Measurements from ENCODE around the gene TVP23A. TPM values are rescaled to one million over a fixed set of nuclear protein-coding genes. Genes with fewer than 3 reads are reported as not detected.
A peak's percentile ranks its signal among the peaks of the same experiment; 100 is the strongest.

Gene TVP23A
- polyA plus RNA-seq, 3 donors: 0.06 to 0.17 (median 0.08) TPM

DNA sequence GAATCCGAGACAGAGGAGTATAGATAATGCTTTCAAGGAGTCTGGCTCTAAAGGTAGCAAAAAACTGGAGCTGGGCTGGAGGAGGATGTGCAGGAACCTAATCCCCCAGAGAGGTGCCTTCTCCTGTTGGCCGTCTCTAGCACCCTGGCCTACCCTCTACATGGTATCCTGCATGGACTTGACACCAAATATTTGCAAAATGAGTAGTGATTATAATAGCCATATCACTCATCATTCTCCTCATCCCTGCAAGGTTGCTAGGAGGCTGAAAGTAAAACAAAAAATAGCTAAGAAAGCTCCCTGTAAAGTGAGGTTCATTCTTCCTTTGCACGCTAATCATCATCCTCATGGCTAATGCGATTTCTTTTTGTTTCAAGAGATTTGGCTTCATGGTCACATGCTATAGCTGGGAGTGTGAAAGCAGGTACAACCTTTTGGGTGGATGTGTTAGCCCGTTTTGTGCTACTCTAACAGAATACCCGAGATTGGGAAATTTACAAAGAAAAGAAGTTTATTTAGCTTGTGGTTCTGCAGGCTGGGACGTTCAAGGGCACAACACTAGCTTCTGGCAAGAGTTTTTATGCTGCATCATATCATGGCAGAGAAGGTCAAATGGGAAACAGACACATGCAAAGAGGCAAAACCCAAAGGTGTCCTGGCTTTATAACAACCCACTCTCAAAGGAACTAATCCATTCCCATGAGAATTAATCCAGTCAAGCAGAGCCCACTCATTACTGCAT is 31.3 kb upstream of the TVP23A start:
- peaks cover 79% of the 10 kb centered on the region for H3K4me1 Mint-ChIP-seq
- peaks cover 0 to 2% (median 0%) of the 10 kb centered on the region in 7 donors for H3K9me3 Mint-ChIP-seq
- Histone ChIP-seq H3K79me2 (ENCODE audit: insufficient read depth, low read length) (no peaks in the 10 kb centered on the region), H2AFZ (ENCODE audit: insufficient read depth, low read depth, low read length, poor library complexity, severe bottlenecking) (no peak overlapping the region), H3K9me3 (replicated peaks in 1 of 2; ENCODE audit: control insufficient read depth in 1 of 2, insufficient read depth in 1 of 2, low read length in 2 of 2) (no peaks in the 10 kb centered on the region), H3K4me3 (replicated peaks in 1 of 3; ENCODE audit: low read depth in 2 of 3, low read length in 3 of 3) (no peak overlapping the region), H3K9ac (ENCODE audit: insufficient read depth, low read length, poor library complexity, severe bottlenecking) (no peak overlapping the region), H3K27ac (ENCODE audit: low read depth in 1 of 2, low read length in 2 of 2) (no peak overlapping the region), H3K4me1 (ENCODE audit: control insufficient read depth in 1 of 2, insufficient read depth in 2 of 2, low read length in 2 of 2) (peaks cover 73 to 82% of the 10 kb centered on the region in 2 donors), H4K20me1 (ENCODE audit: insufficient read depth, low read length) (no peaks in the 10 kb centered on the region), H3K27me3 (ENCODE audit: control insufficient read depth in 2 of 2, insufficient read depth in 2 of 2, low read length in 2 of 2) (no peaks in the 10 kb centered on the region), H3K36me3 (replicated peaks in 1 of 2; ENCODE audit: control insufficient read depth in 1 of 2, insufficient read depth in 2 of 2, low read length in 2 of 2) (no peaks in the 10 kb centered on the region), H3K4me2 (replicated peaks; ENCODE audit: extremely low read depth, low read length, poor library complexity, severe bottlenecking) (no peak overlapping the region)
- TF ChIP-seq, protein P1, sequence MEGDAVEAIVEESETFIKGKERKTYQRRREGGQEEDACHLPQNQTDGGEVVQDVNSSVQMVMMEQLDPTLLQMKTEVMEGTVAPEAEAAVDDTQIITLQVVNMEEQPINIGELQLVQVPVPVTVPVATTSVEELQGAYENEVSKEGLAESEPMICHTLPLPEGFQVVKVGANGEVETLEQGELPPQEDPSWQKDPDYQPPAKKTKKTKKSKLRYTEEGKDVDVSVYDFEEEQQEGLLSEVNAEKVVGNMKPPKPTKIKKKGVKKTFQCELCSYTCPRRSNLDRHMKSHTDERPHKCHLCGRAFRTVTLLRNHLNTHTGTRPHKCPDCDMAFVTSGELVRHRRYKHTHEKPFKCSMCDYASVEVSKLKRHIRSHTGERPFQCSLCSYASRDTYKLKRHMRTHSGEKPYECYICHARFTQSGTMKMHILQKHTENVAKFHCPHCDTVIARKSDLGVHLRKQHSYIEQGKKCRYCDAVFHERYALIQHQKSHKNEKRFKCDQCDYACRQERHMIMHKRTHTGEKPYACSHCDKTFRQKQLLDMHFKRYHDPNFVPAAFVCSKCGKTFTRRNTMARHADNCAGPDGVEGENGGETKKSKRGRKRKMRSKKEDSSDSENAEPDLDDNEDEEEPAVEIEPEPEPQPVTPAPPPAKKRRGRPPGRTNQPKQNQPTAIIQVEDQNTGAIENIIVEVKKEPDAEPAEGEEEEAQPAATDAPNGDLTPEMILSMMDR (IDR thresholded peaks at IDR 0.05): no peak
- no peaks in the 10 kb centered on the region for H3K36me3 Mint-ChIP-seq
- peak overlapping the region in 1 of 7 donors; percentile 77 for H3K27ac Mint-ChIP-seq
- peaks cover 0 to 4% (median 1%) of the 10 kb centered on the region in 3 donors for H3K27me3 Mint-ChIP-seq (ENCODE audit: low read depth in 3 of 3)
- 78% methylated on average over 4 of the region's 7 CpGs for WGBS (ENCODE audit: insufficient coverage)
- no peak for DNase-seq
- H3K4me3 Mint-ChIP-seq: no peak overlapping the region
- intact Hi-C loops (cut with micrococcal nuclease): no loop called here

DNA sequence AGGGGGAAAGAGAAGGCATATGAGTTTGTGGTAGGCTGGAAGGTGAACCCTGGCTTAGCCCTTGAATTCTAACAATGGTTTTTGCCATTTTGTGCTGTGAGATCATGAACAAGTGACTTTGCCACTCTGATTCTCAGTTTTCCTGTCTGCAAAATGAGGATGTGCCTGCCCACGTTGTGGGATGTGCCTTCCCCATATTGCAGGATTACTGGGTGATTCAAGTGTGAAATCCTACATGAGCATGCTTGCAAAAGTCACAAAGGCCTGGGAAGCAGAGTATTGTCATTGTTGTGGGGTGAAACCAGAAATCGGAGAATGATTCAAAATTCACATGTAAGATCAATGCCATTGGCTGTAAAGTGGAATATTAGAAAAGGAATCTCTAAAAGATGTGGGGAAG is 28.6 kb upstream of the TVP23A start:
- peak in 2 of 3 donors; percentile 49 to 77 for DNase-seq
- Histone ChIP-seq H3K9me3 (replicated peaks in 1 of 2; ENCODE audit: control insufficient read depth in 1 of 2, insufficient read depth in 1 of 2, low read length in 2 of 2) (no peaks in the 10 kb centered on the region), H3K4me2 (replicated peaks; ENCODE audit: extremely low read depth, low read length, poor library complexity, severe bottlenecking) (peak overlapping the region; percentile 73), H3K4me3 (replicated peaks in 1 of 3; ENCODE audit: low read depth in 2 of 3, low read length in 3 of 3) (peak overlapping the region in 1 of 3 experiments; percentile 66), H4K20me1 (ENCODE audit: insufficient read depth, low read length) (no peaks in the 10 kb centered on the region), H3K79me2 (ENCODE audit: insufficient read depth, low read length) (no peaks in the 10 kb centered on the region), H3K27me3 (ENCODE audit: control insufficient read depth in 2 of 2, insufficient read depth in 2 of 2, low read length in 2 of 2) (no peaks in the 10 kb centered on the region), H3K9ac (ENCODE audit: insufficient read depth, low read length, poor library complexity, severe bottlenecking) (peak overlapping the region; percentile 9), H2AFZ (ENCODE audit: insufficient read depth, low read depth, low read length, poor library complexity, severe bottlenecking) (no peak overlapping the region), H3K27ac (ENCODE audit: low read depth in 1 of 2, low read length in 2 of 2) (peak overlapping the region; percentile 72 to 86), H3K4me1 (ENCODE audit: control insufficient read depth in 1 of 2, insufficient read depth in 2 of 2, low read length in 2 of 2) (peaks cover 85 to 92% of the 10 kb centered on the region in 2 donors), H3K36me3 (replicated peaks in 1 of 2; ENCODE audit: control insufficient read depth in 1 of 2, insufficient read depth in 2 of 2, low read length in 2 of 2) (no peaks in the 10 kb centered on the region)
- Mint-ChIP-seq H3K9me3 (peaks cover 0 to 2% (median 0%) of the 10 kb centered on the region in 7 donors), H3K27me3 (ENCODE audit: low read depth in 3 of 3) (peaks cover 0 to 7% (median 1%) of the 10 kb centered on the region in 3 donors), H3K36me3 (no peaks in the 10 kb centered on the region), H3K27ac (peak overlapping the region; percentile 82 to 96 (median 91)), H3K4me3 (peak overlapping the region; percentile 17 to 84), H3K4me1 (peaks cover 92% of the 10 kb centered on the region)
- 0% methylated on average over 2 of the region's 2 CpGs for WGBS (ENCODE audit: insufficient coverage)
- TF ChIP-seq, protein P1 (IDR thresholded peaks at IDR 0.05): no peak
- intact Hi-C loops (cut with micrococcal nuclease): loop anchor here in 1 of 2 donors (2.0 kb wide), 1 partner anchor 34 kb away; no protein-coding TSS in a partner anchor
